Ramos (cell line): ENCODE measurements around the gene ITGB1BP2.
"Not testable (repeated sequence)": the region's sequence is repeated elsewhere in the genome, so short reads cannot be mapped to it uniquely, and the experiment has no call there.

Experiments
- in situ Hi-C: fragments of 300-500 bp; cut with MboI; formaldehyde crosslinking; loops from one replicate; pipeline ENCODE4 v1.14.3; 2022; ENCODE audit warnings: low sequenced_read_pairs; ENCODE audit not compliant: unreplicated experiment

Gene ITGB1BP2

GRCh38 chrX:71301195-71301924 is at the start of gene ITGB1BP2:
Gene ITGB1BP2, plus strand, starts transcription at chrX:71301750. Its CDS starts 57 bp downstream, at chrX:71301807.
- in situ Hi-C loops = no loop called here

DNA sequence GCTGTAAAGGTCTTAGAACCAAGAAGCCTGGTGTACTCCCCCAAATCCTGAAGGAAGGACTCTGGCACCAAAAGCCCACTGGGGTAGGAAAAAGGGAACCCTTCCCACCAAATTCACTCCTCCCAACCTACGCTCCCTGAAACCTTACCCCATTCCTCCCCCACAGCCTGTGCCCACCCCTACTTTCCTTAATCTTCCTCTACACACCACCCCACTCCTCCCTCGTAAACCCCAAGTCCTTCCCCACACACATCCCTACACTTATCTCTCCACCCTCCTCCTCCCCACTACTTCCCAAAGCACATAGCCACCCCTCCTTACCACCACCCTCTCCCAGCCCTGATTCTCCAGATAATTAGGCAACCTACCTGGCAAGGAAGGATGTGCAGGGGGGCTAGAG is 49.3 kb upstream of the ITGB1BP2 start:
- in situ Hi-C loops = no loop called here

DNA sequence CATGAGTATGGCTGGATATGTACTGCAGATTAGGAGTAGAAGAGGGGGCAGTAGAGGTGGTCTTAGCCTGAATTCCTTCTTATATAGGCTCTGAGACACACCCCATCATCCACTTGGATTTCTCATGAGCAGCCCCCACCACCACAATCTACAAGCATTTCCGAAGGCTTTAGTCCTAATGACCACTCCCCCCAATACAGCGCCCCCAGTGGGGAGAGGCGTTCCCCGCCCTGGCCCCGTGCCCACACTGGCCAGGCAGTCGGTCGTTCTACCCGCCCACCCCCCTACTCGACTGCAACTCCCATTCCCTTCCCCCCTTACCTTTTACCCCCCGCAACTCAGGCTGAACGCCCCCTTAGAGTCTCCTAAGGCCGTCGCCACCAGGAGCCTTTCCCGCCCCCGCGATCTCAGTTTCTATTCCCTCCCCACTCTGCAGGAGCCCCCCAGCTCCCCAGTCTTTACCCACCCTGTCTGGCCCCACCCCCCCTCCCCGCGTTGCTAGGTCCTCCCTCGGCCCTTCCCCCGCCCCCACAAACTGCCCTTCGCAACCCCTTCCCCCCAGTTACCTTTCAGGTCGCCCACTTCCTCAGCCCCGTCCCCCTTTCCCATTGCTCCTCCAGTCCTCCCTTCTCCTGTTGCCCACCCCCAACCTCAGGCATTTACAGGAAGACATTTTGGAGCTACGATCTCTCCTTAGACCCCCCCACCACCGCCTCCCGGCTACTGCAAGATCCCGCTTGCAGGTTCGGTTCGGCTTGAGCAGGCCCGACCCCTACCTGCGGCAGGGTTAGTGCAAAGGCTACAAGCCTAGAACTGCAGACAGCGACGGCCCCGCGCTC is 48.1 kb upstream of the ITGB1BP2 start:
- in situ Hi-C loops = no loop called here

GRCh38 chrX:71254092-71254963 is 47.2 kb upstream of the ITGB1BP2 start, which contains the start of gene ZMYM3:
Gene ZMYM3, minus strand, starts transcription at chrX:71254140. Its CDS starts 885 bp downstream, at chrX:71253255.
- in situ Hi-C loops = no loop called here

DNA sequence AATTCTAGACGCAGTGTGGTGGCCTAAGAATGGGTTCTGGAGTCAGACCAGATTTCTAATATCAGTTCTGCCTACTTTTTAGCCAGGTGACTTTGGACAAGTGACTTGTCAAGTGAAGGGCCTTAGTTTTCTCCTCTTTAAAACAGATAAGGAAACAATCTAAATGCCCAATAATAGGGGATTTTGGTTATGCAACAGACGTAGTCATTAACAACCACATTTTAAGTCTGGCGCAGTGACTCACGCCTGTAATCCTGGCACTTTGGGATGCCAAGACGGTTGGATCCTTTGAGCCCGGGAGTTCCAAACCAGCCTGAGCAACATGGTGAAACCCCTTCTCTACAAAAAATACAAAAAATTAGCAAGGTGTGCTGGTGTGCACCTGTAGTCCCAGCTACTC is 45.5 kb upstream of the ITGB1BP2 start:
- in situ Hi-C loops = no loop called here

GRCh38 chrX:71256856-71257255 is 44.7 kb upstream of the ITGB1BP2 start:
- in situ Hi-C loops = no loop called here

DNA sequence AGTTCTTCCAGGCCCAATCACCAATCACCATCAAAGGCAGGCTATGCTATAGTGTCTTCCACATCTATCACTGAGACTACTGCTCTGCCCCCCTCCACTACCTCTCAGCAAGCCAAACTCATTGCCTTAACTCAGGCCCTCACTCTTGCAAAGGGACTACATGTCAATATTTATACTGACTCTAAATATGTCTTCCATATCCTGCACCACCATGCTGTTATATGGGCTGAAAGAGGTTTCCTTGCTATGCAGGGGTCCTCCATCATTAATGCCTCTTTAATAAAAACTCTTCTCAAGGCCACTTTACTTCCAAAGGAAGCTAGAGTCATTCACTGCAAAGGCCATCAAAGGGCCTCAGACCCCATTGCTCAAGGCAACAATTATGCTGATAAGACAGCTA is 32.9 kb upstream of the ITGB1BP2 start:
- in situ Hi-C loops = not testable (repeated sequence)

DNA sequence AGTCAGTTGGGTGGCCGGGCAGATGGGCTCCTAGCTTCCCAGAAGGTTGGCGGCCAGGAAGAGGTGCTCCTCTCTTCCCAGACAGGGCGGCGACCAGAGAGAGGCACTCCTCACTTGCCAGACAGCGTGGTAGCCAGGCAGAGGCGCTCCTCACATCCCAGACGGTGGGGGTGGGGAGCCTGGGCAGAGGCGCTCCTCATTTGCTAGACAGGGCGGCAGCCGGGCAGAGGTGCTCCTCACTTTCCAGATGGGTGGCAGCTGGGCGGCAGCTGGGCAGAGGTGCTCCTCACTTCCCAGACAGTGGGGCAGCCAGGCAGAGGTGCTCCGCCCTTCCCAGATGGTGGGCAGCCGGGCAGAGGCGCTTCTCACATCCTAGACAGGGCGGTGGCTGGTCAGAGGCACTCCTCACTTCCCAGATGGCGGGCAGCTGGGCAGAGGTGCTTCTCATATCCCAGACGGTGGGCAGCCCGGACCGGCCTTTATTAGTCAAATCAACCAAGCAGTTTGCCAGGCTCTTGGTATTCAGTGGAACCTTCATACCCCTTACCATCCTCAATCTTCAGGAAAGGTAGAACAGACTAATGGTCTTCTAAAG is 31.7 kb upstream of the ITGB1BP2 start:
- in situ Hi-C loops = no loop called here

- in situ Hi-C loops = not testable (repeated sequence)
Measured at GRCh38 chrX:71272313-71272712, 29.2 kb upstream of the ITGB1BP2 start.

GRCh38 chrX:71281300-71281699 is 20.2 kb upstream of the ITGB1BP2 start:
- in situ Hi-C loops = not testable (repeated sequence)

- in situ Hi-C loops = no loop called here
Measured at GRCh38 chrX:71282514-71283402, 18.8 kb upstream of the ITGB1BP2 start.

DNA sequence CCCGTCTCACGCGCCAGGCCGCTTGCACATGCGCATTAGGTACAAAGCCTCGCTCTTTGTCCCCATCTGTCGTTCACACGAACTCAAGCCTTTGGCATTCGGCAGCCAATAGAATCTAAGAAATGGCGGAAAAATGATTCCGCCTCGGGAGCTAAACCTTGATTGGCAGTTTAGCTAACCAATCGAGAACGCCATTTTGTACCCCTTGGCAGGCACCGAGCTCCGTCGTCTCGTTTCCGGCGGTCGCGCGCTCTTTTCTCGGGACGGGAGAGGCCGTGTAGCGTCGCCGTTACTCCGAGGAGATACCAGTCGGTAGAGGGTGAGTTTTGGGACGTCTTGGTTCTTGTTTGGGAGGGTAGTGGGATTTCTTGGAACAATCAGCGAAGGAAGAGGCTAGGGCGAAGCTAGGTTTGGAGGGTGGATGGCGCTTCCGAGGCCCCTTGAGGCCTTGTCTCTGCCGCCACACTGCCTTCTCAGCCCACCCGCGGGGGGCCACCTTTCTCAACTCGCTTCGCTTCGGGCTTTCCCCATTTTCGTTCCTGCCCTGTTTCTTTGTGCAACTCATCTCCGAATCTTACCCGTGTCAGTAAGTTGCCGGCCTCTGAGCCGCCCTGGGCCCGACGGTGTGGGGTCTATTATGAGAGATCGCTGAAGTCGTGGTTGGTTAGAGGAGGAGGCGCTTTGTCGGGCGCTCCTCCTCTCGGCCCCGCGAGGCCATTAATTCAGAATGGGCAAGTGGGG is 18.0 kb upstream of the ITGB1BP2 start, which contains the start of gene NONO:
NONO (plus strand) TSS at position 233 of the 741 bp plus-strand sequence. CDS start 7,003 bp downstream, outside the sequence.
- in situ Hi-C loops = no loop called here

DNA sequence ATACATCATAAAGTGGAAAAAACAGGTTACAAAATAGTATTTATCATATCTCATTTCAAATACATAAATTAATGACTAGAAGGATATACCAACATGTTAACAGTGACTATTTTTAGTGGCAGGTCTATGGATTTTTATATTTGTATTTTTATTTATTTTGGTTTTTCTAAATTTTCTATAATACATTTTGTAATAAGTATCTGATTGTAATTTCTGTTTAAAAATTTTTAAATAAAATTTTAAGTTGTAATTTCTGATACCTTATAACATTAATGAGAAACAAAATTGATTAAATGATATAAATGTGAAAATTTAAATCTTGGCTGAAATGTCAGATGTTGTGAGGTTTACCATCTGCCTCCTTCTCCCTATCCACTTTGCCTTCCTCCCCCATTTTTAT is 15.6 kb upstream of the ITGB1BP2 start:
- in situ Hi-C loops = no loop called here

DNA sequence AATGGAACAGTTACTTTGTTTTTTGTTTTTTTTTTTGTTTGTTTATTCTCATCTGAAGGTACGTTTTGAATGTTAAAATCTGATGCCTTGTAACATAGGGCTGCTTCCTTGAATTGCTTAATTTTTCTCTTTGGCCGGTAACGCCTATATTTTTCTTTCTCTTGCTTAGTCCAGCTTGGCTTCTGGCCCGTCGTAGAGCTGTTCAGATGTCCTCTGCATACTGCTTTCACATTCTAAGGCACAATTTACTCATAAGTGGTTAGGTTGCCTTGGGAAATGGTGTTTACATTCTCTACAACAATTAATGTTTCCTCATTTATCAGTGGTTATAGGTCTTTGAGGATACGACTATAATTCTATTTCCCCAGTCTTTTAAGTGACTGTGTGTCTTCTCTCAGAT is 10.2 kb upstream of the ITGB1BP2 start:
- in situ Hi-C loops = no loop called here

DNA sequence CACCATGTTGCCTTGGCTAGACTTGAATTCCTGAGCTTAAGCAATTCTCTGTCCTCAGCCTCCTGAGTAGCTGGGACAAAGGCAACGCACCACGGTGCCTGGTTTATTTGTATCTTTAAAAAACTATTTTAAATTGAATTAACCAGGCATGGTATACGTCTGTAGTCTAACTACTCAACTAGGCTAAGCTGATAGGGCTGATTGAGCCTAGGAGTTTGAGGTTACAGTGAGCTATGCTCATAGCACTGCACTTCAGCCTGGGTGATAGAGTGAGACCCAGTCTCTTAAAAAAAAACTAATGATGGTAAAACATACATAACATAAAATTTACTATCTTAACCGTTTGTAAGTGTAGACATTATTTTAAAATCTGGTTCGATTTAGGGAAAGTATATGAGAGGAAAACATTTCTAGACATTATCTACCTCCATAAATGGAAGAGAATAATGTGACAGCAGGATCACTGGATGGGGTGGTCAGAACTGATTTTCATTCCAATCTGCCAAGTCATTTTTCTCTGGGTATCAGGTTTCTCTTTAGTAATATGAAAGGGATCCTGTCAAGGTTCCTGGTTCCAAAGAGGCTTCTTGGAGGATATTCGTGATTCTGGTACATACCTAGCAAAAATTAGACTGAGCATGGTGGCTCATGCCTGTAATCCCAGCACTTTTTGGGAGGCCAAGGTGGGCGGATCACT is 8.7 kb upstream of the ITGB1BP2 start:
- in situ Hi-C loops = no loop called here

DNA sequence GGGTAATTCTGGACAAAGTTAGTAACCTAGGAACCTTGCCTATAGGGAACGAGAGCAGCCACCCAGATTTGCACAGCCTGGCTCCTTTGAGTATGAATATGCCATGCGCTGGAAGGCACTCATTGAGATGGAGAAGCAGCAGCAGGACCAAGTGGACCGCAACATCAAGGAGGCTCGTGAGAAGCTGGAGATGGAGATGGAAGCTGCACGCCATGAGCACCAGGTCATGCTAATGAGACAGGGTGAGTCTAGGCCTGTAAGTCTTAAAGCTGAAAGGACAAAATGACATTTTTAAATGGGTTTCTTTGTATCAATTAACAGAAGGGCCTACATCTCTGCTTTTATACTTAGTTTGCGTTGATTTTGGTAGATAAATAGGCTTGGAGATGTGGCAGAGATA is 4.7 kb upstream of the ITGB1BP2 start:
- in situ Hi-C loops = no loop called here

GRCh38 chrX:71298119-71298518 is 3.4 kb upstream of the ITGB1BP2 start:
- in situ Hi-C loops = no loop called here

DNA sequence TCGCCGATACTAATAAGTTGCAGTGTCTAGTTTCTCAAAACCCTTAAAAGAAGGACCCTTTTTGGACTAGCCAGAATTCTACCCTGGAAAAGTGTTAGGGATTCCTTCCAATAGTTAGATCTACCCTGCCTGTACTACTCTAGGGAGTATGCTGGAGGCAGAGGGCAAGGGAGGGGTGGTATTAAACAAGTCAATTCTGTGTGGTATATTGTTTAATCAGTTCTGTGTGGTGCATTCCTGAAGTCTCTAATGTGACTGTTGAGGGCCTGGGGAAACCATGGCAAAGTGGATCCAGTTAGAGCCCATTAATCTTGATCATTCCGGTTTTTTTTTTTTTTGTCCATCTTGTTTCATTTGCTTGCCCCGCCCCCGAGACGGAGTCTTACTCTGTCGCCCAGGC is 1.5 kb upstream of the ITGB1BP2 start:
- in situ Hi-C loops = not testable (repeated sequence)
